HEK293T (cell line): ENCODE measurements around the gene PP2D1.

Source experiments
- CTBP1 ChIP-seq: fragments of 450-650 bp; IDR thresholded peaks from 2 replicates; pipeline ENCODE4 v1.6.1; 2016; ENCODE audit warnings: borderline replicate concordance
- FOXK2 ChIP-seq: fragments of 450-650 bp; IDR thresholded peaks from 2 replicates; pipeline ENCODE4 v1.6.1; 2016; ENCODE audit warnings: mild to moderate bottlenecking
- NFRKB ChIP-seq: fragments of 450-650 bp; IDR thresholded peaks from 2 replicates; pipeline ENCODE4 v1.6.1; 2016; ENCODE audit warnings: mild to moderate bottlenecking, moderate library complexity
- SP1 ChIP-seq: fragments of 450-650 bp; IDR thresholded peaks from 2 replicates; pipeline ENCODE4 v1.6.1; 2017
- ZNF384 ChIP-seq: fragments of 450-650 bp; IDR thresholded peaks from 2 replicates; pipeline ENCODE4 v1.6.1; 2016

GRCh38 chr3:19945969-19946831 is 65.9 kb downstream of the PP2D1 start:
- no peak for TF ChIP-seq CTBP1
- no peak for TF ChIP-seq SP1
- no peak; the same call in none of the 2 replicates for TF ChIP-seq NFRKB
- TF ChIP-seq ZNF384 = no peak
- no peak for TF ChIP-seq FOXK2
